IPS-NIHi7 (cell line): ENCODE measurements around the gene FOXJ3.

Source experiments
- DNase-seq: peaks from one replicate; pipeline ENCODE4 v3.0.0; 2012; ENCODE audit warnings: mixed read lengths; ENCODE audit errors: extremely low spot score

The FOXJ3 gene

GRCh38 chr1:42167611-42168390 lies 167.2 kb downstream of the FOXJ3 start:
- DNase-seq = no peak

DNA sequence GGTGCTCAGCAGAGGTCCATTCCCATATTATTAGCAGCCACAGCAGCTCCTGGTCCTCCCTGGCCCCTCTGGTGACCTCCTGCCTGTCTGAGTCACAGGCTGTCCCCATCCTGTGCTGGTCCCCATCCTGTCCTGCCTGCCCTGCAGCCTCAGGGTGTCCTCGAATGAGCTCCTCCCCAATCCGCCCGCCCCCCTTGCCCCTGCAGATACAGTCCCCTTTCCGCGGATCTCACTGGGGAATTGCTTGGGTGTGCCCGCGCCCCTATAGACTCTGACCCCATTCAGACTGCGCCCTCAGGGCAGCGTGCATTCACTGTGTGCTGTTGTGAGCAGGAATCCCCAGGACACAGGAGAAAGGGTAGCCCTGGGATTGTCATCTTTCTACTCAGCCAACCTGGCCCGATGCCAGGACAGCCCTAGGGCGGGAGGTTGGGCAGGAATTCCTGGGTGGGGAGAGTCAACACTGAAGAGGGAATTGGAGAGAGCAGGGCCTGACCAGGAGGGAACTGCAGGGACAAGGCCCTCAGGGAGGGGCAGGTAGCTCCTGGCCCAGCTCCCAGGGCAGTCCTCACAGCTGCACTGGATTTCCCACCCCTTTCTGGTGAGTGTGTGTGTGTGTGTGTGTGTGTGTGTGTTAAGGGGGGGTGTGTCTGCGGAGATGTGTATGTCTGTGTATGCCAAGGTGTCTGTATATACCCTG lies 169.4 kb downstream of the FOXJ3 start:
- DNase-seq = no peak

GRCh38 chr1:42164551-42165420 lies 170.2 kb downstream of the FOXJ3 start, which contains the start of gene GUCA2A:
Gene GUCA2A, minus strand, starts transcription at chr1:42164745. Its CDS starts 33 bp downstream, at chr1:42164712.
- DNase-seq = no peak

GRCh38 chr1:42163536-42164503 lies 171.2 kb downstream of the FOXJ3 start:
- DNase-seq = no peak

DNA sequence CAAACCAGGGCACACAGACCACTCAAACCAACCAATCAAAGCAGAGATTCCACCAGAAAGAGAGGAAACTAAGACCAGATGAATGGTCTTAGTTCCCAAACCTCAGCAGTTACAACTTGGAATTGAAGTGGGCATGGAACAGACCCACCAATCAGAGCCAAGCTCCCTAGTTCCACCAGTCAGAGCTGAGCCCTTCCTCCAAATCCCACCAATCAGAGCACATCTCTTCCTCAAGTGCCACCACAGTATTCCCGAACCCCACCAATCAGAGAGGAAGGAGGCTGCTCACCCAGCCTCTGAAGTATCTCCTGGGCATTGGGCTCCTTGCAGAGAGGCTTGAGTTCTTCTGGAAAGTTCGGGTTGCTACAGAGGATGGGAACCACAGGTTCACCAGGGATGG lies 171.9 kb downstream of the FOXJ3 start:
- DNase-seq = no peak

GRCh38 chr1:42162181-42162580 lies 172.9 kb downstream of the FOXJ3 start:
- no peak for DNase-seq

DNA sequence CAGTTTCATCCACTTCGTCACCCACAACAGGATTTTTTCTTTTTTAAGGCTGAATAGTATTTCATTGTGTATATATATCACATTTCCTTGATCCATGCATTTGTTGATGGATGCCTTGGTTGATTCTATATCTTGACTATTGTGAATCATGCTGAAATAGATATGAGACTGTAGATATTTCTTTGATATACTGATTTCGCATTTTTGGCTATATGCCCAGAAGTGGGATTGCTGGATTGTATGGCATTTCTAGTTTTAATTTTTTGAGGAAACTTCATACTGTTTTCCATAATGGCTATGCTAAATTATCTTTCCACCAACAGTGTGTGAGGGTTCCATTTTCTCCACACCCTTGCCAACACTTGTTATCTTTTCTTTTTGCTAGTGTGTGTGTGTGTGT lies 176.8 kb downstream of the FOXJ3 start:
- no peak for DNase-seq

GRCh38 chr1:42157667-42158066 lies 177.4 kb downstream of the FOXJ3 start:
- no peak for DNase-seq

DNA sequence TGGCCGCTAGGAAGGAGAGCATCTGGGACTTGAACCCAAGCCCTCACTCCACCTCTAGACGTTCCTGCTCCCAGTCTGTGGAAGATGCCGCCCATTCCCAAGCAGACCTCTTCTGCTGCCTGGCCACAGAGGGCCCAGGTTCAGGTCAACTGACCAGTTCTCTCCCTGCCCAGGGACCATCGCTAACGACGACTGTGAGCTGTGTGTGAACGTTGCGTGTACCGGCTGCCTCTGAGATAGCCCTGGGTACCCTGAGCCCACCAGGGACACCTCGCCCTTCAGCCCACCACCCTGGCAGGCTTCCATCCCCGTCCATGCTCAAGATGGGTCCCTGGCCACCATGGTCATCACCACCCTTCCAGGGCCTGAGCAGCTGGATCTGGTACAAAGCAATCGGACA lies 179.7 kb downstream of the FOXJ3 start:
- DNase-seq = no peak

- DNase-seq = no peak
Observed at GRCh38 chr1:42154685-42155084, 180.3 kb downstream of the FOXJ3 start.

GRCh38 chr1:42153624-42154023 lies 181.4 kb downstream of the FOXJ3 start:
- DNase-seq = no peak

DNA sequence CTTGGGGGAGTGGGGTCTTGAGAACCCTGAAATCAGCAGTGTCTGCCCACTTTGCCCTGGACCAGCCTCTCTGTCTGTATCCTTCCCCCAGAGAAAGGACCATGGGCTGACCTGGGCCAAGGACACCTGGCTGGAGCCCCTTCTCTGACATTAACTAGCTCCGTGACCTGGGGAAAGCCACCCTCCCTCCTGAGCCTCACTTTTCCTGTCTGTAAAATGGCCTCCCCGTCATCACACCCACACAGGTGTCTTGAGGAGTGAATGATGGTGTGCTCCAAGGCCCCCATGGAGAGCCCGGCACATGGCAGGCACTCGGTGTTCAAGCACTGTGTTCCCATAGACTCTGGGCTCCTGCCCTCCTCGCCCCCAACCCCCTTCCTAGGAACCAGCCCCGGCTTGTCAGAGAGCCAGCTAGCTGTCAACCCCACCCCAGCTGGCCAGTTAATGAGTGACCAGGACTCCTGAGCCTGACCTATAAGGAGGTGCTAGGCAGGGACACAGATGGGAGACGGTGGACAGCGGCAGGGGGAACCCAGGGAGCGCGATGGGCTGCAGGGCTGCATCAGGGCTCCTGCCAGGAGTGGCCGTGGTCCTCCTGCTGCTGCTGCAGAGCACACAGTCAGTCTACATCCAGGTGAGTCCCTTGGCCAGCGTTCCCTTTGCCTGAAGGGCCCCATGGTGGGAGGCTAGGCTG lies 182.0 kb downstream of the FOXJ3 start, which contains the start of gene GUCA2B:
GUCA2B (plus strand) TSS at position 504 of the 694 bp plus-strand sequence; CDS start at position 545, 41 bp downstream.
- DNase-seq = no peak

GRCh38 chr1:42152119-42152518 lies 182.9 kb downstream of the FOXJ3 start:
- no peak for DNase-seq

DNA sequence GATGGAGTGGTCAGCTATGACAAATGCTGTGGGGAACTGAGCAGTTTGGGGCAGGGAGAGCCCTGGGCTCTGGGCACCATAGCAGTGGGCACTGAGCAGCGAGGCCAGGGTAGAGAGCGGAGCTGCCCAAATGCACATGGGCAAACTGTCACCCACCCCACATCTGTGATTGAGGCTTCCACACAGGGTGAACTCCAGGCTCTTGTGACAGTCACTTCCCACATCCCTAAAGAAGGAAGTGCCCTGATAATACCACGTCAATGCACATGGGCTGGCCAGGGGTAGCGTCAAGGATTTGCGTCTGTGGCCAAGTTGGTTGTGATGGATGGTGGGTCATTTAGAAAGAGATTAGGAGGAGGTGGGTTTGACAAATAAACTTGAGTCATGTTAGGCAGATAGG lies 184.4 kb downstream of the FOXJ3 start:
- no peak for DNase-seq

DNA sequence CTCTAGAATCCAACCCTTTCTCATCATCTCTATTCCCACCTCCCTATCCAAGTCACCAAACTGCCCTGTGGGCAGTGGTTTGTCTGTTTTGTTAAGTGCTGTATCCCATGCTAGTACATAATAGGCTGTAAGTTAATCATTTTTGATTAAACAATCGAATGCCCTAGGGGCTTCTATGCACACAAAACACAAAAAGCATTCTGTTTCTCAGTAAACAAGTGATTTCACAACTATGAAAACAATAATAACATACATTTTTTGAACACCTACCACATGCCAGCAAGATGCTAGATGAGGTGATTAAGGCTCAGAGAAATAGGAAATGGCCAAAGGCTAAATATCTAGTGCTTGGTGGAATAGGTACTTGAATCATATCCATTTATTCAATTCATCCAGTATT lies 186.9 kb downstream of the FOXJ3 start:
- DNase-seq = no peak

GRCh38 chr1:42146626-42147320 lies 188.3 kb downstream of the FOXJ3 start:
- peak; percentile 91 for DNase-seq

DNA sequence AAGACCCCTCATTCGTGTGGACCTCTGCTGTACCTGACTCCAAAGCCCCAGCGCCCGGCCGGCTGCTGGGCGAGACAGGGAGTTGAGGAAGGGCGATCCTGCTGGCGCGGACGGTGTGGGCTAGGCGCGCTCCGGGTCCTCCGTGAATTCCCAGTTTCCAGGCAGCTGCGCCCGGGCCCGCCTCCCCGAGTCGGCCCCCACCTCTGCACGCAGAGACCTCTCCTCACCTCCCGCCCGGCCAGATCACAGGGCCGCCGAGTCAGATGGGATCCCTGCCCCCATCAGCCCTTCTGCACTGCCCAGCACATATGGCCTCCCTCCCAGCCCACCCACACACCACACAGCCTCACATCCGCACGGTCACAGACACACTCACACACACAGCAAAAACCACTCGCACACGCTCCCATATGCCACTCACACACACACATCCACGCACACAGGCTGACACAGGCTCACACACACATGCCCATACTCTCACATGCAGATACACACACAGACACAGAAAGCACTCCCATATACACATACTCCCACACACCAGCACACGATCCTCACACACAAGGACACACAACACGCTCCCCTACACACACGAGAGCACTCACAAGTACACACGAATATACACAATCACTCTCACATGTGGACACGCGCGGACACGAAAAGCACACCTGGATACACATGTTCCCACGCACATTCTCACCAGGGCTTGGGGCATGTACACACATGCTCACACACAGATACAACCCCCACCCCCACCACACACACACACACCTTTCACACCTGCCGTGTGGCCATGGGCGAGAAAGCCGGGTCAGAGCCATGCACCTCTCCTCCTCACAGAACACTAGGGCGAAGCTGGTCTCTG lies 189.0 kb downstream of the FOXJ3 start:
- DNase-seq = no peak

- DNase-seq = no peak
Observed at GRCh38 chr1:42145389-42145716, 189.7 kb downstream of the FOXJ3 start.
